ENCODE results near the gene CSF2RB.

CSF2RB gene

DNA sequence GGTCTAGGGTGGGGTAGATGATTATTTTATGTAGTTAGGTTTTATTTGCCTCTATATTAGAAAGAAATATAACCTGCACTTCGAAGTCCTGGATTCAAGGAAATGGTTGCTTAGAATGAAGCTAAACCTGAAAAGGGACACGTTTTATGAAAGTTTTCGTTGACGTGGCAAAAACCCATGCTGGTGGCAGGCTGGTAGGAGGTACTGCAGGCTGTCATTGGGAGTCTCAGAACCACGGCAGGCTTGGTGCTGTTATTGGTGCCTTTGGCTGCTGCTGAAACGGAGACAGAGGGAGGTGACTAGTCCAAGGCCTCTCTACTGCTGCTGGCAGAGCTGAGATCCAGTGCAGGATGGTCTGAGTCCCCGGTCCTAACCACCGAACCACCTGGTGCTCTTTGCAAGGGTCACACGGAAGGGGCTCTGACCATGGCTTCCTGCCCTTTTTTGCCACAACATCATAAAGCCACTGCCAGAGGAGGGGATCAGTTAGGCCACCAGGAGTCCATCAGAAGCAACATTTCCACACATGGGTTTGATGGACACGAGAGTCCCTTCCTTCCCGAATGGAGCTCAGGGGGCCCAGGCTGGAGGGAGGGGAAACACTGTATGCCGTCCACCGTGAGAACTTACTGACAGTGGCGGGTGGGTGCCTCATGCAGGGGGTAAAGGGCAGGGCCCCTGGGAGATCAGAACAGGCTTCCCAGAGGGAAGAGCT lies 13.4 kb downstream of the CSF2RB start:
- intact Hi-C loops (cut with DNase I; ENCODE audit: low total_unique reads): no loop called here
- Histone ChIP-seq H3K9me3 (no peaks in the 10 kb centered on the region), H3K36me3 (no peaks in the 10 kb centered on the region), H3K27me3 (peaks cover 0 to 67% of the 10 kb centered on the region in 2 donors), H3K4me1 (no peaks in the 10 kb centered on the region), H3K4me3 (no peak overlapping the region), H3K27ac (no peak overlapping the region)
- TF ChIP-seq, protein P1, sequence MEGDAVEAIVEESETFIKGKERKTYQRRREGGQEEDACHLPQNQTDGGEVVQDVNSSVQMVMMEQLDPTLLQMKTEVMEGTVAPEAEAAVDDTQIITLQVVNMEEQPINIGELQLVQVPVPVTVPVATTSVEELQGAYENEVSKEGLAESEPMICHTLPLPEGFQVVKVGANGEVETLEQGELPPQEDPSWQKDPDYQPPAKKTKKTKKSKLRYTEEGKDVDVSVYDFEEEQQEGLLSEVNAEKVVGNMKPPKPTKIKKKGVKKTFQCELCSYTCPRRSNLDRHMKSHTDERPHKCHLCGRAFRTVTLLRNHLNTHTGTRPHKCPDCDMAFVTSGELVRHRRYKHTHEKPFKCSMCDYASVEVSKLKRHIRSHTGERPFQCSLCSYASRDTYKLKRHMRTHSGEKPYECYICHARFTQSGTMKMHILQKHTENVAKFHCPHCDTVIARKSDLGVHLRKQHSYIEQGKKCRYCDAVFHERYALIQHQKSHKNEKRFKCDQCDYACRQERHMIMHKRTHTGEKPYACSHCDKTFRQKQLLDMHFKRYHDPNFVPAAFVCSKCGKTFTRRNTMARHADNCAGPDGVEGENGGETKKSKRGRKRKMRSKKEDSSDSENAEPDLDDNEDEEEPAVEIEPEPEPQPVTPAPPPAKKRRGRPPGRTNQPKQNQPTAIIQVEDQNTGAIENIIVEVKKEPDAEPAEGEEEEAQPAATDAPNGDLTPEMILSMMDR (IDR thresholded peaks at IDR 0.05): no peak
- DNase-seq: no peak

DNA sequence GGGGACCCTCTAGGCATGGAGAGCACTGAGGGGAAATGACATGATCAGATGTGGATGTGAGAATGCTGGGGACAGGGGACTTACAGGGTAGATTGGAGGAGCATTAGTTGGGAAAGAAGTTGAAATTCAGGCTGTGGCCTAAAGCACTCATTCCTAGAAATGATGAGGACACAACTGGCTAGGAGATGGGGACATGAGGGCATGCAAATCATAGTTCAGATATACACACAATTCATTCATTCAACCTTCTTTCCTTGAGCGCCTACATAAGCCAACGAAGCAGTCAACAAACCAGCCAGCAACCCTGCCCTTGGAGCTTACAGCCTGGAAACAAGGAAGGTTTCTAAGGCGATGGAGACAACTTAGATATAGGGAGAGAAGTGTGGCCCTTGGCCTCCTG lies 14.2 kb downstream of the CSF2RB start:
- no peaks in the 10 kb centered on the region for H3K9me3 ChIP-seq
- peaks cover 0 to 60% of the 10 kb centered on the region in 2 donors for H3K27me3 ChIP-seq
- no peak overlapping the region for H3K4me3 ChIP-seq
- DNase-seq: no peak
- no peaks in the 10 kb centered on the region for H3K4me1 ChIP-seq
- TF ChIP-seq, protein P1 (IDR thresholded peaks at IDR 0.05): no peak
- no peak overlapping the region for H3K27ac ChIP-seq
- no peaks in the 10 kb centered on the region for H3K36me3 ChIP-seq
- intact Hi-C loops (cut with DNase I; ENCODE audit: low total_unique reads): no loop called here

DNA sequence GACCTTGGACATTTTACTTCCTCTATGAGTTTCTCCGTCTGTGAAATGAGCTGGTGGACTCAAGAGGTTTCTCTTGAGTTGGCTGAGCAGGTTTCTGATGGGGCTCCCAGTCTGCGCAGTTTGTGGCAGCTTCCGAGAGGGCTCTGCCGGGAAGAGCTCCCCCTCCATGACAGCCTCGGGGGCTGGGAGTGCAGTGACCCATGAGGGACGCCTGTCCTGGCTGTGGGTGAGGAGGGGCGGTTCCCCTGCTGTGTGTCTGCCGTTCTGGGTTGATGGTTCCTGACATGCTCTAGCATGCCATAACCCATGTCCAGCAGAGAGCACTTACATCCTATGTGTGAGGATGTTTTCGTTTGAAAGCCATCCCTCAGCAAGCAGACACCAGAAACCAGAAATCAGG lies 14.8 kb downstream of the CSF2RB start:
- Histone ChIP-seq H3K27ac (no peak overlapping the region), H3K27me3 (peaks cover 0 to 54% of the 10 kb centered on the region in 2 donors), H3K9me3 (no peaks in the 10 kb centered on the region), H3K4me1 (no peaks in the 10 kb centered on the region), H3K4me3 (no peak overlapping the region), H3K36me3 (no peaks in the 10 kb centered on the region)
- TF ChIP-seq, protein P1 (IDR thresholded peaks at IDR 0.05): no peak
- no peak for DNase-seq
- intact Hi-C loops (cut with DNase I; ENCODE audit: low total_unique reads): no loop called here

DNA sequence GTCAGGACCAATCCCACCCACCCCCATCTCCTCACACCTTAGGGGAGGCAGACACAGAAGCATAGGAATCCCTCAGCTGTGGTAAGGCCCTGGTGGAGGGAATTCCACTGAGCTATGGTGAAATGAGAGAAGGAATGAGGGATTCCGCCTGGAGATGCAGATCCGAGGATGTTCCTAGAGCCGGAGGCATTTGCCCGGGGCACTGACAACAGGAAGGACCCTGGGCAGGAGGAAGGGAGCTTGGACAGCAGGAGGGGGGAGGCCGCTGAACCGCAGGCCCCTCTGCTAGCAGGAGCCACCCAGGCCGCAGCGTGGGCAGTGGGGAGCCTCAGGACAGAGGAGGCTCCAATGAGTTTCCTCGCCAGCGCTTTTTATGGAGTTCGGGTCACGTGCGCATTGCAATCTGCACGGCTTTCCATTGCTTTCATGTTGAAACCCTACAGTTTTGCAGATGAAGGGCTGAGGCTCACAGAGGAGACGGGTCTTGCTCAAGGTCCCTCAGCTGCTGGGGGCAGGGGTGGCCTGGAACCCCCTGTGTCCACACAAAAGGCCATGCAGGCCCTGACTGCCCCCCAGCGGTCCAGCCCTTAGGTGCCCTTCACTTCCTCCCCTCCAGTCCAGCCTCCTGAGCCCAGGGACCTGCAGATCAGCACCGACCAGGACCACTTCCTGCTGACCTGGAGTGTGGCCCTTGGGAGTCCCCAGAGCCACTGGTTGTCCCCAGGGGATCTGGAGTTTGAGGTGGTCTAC lies 15.5 kb downstream of the CSF2RB start:
- peaks cover 0 to 47% of the 10 kb centered on the region in 2 donors for H3K27me3 ChIP-seq
- TF ChIP-seq, protein P1 (IDR thresholded peaks at IDR 0.05): no peak
- H3K4me1 ChIP-seq: no peaks in the 10 kb centered on the region
- no peaks in the 10 kb centered on the region for H3K36me3 ChIP-seq
- DNase-seq: no peak
- H3K27ac ChIP-seq: no peak overlapping the region
- no peak overlapping the region for H3K4me3 ChIP-seq
- intact Hi-C loops (cut with DNase I; ENCODE audit: low total_unique reads): no loop called here
- H3K9me3 ChIP-seq: no peaks in the 10 kb centered on the region

DNA sequence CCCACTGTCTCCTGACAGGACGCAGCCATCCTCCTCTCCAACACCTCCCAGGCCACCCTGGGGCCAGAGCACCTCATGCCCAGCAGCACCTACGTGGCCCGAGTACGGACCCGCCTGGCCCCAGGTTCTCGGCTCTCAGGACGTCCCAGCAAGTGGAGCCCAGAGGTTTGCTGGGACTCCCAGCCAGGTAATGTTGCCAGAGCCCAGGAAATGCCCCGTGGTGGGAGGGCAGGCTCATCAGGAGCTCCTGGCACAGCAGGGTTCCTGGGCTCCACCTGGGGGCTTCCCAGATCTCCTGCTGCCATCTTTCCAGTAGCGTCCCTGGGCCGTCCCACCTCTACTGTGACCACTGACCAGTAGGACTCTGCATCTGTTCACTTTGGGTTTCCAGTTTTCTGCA lies 16.2 kb downstream of the CSF2RB start:
- DNase-seq: no peak
- intact Hi-C loops (cut with DNase I; ENCODE audit: low total_unique reads): no loop called here
- Histone ChIP-seq H3K4me3 (no peak overlapping the region), H3K36me3 (no peaks in the 10 kb centered on the region), H3K9me3 (no peaks in the 10 kb centered on the region), H3K4me1 (no peaks in the 10 kb centered on the region), H3K27me3 (peaks cover 0 to 40% of the 10 kb centered on the region in 2 donors), H3K27ac (no peak overlapping the region)
- TF ChIP-seq, protein P1 (IDR thresholded peaks at IDR 0.05): no peak
